ENCODE measurements around the gene AREL1. TPM values are rescaled to one million over a fixed set of nuclear protein-coding genes. Genes with fewer than 3 reads are reported as not detected.

AREL1 gene
- total and polyA plus RNA-seq, 10 donors = 5.9 to 54.7 (median 39.8) TPM

DNA sequence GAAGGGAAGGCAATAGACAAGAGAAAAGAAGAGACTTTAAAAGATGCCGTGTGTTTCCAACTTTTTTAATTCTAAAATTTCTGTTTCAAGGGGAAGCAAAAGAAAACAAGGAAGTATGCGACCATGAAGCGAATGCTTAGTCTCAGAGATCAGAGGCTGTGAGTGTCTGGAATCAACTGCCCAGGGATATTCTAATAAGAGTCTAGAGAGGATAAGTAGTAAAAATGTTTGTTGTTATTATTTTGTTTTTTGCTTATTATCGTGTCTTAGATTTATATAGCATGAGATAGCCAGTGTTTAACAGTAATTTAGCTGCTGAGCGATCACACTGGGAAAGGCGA is 485 bp upstream of the AREL1 start:
- DNase-seq = no peak
- peak overlapping the region; percentile 70 to 92 (median 77) for H3K4me3 ChIP-seq
- peaks cover 4 to 42% (median 30%) of the 10 kb centered on the region in 6 donors for H3K36me3 ChIP-seq
- peaks cover 23 to 70% (median 47%) of the 10 kb centered on the region in 6 donors for H3K4me1 ChIP-seq
- WGBS, 5 donors = 9 to 19% (median 17%) methylated on average over 6 of the region's 6 CpGs
- no peaks in the 10 kb centered on the region for H3K9me3 ChIP-seq
- TF ChIP-seq POLR2A (IDR thresholded peaks at IDR 0.05) = no peak
- TF ChIP-seq POLR2AphosphoS5 (IDR thresholded peaks at IDR 0.05) = no peak
- peak overlapping the region; percentile 75 to 95 (median 88) for H3K27ac ChIP-seq
- H3K27me3 ChIP-seq (replicated peaks in 1 of 7) = no peaks in the 10 kb centered on the region
- intact Hi-C loops (cut with DNase I; ENCODE audit: low total_unique reads) = no loop called here

DNA sequence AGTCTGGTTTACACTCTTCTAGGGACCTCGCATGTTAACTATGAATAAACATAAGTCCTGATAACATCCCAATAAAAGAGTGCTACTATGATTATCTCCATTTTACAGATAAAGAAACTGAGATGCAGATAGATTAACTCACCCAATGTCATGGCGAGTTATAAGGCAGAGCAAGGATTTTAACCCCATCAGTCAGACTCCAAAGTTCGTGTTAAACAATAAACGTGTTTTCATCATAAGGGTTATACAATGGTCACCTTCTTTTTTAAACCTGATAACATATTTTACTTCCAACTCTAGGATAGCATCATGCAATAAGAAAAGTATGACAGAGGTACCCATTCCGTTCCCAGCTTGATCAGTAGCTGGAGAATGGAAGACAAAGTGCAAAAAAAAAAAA is 1.2 kb downstream of the AREL1 start:
- peak overlapping the region in 5 of 8 donors; percentile 71 to 92 (median 78) for H3K4me3 ChIP-seq
- WGBS, 5 donors = 84 to 91% (median 88%) methylated on average over 5 of the region's 5 CpGs

DNA sequence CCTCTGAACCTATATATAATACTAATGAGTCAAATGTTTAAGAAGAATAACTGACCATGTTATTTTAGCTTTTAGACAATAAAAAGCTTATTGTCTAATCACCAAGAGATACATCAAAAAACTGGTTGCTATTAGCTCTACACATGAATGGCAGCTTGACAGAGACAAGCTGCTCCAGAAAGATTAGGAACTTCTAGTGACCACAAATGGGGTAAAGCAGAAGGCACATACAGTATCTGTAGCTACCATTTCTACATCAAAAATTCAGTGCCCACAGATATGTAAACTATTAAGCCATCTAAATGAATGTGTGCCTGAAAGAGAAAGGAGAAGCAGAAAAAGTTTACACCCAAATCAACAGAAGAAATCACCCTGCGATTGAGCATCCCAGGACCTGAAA is 2.4 kb downstream of the AREL1 start:
- Histone ChIP-seq H3K4me3 (no peak overlapping the region), H3K9me3 (no peaks in the 10 kb centered on the region), H3K27ac (no peak overlapping the region), H3K4me1 (peaks cover 23 to 88% (median 47%) of the 10 kb centered on the region in 6 donors), H3K36me3 (peaks cover 0 to 13% (median 3%) of the 10 kb centered on the region in 6 donors), H3K27me3 (replicated peaks in 1 of 7) (no peaks in the 10 kb centered on the region)
- intact Hi-C loops (cut with DNase I; ENCODE audit: low total_unique reads) = no loop called here
- WGBS, 5 donors = 89 to 100% (median 97%) methylated on average over 1 of the region's 1 CpG
- TF ChIP-seq POLR2AphosphoS5 (IDR thresholded peaks at IDR 0.05) (no peak), POLR2A (IDR thresholded peaks at IDR 0.05) (no peak)
- TF ChIP-seq, protein P1, sequence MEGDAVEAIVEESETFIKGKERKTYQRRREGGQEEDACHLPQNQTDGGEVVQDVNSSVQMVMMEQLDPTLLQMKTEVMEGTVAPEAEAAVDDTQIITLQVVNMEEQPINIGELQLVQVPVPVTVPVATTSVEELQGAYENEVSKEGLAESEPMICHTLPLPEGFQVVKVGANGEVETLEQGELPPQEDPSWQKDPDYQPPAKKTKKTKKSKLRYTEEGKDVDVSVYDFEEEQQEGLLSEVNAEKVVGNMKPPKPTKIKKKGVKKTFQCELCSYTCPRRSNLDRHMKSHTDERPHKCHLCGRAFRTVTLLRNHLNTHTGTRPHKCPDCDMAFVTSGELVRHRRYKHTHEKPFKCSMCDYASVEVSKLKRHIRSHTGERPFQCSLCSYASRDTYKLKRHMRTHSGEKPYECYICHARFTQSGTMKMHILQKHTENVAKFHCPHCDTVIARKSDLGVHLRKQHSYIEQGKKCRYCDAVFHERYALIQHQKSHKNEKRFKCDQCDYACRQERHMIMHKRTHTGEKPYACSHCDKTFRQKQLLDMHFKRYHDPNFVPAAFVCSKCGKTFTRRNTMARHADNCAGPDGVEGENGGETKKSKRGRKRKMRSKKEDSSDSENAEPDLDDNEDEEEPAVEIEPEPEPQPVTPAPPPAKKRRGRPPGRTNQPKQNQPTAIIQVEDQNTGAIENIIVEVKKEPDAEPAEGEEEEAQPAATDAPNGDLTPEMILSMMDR (IDR thresholded peaks at IDR 0.05 in 8 of 11, conservative IDR thresholded peaks at IDR 0.05 in 3 of 11) = no peak
- no peak for DNase-seq

More for the DNA sequence above, 1.2 kb downstream of the AREL1 start:
- Histone ChIP-seq H3K9me3 (no peaks in the 10 kb centered on the region), H3K4me1 (peaks cover 23 to 83% (median 47%) of the 10 kb centered on the region in 6 donors), H3K27me3 (replicated peaks in 1 of 7) (no peaks in the 10 kb centered on the region), H3K36me3 (peaks cover 0 to 25% (median 14%) of the 10 kb centered on the region in 6 donors), H3K27ac (no peak overlapping the region)
- intact Hi-C loops (cut with DNase I; ENCODE audit: low total_unique reads) = no loop called here
- no peak for DNase-seq
- no peak for TF ChIP-seq POLR2A (IDR thresholded peaks at IDR 0.05)
- TF ChIP-seq, protein P1 (IDR thresholded peaks at IDR 0.05 in 8 of 11, conservative IDR thresholded peaks at IDR 0.05 in 3 of 11) = no peak
- TF ChIP-seq POLR2AphosphoS5 (IDR thresholded peaks at IDR 0.05) = no peak

DNA sequence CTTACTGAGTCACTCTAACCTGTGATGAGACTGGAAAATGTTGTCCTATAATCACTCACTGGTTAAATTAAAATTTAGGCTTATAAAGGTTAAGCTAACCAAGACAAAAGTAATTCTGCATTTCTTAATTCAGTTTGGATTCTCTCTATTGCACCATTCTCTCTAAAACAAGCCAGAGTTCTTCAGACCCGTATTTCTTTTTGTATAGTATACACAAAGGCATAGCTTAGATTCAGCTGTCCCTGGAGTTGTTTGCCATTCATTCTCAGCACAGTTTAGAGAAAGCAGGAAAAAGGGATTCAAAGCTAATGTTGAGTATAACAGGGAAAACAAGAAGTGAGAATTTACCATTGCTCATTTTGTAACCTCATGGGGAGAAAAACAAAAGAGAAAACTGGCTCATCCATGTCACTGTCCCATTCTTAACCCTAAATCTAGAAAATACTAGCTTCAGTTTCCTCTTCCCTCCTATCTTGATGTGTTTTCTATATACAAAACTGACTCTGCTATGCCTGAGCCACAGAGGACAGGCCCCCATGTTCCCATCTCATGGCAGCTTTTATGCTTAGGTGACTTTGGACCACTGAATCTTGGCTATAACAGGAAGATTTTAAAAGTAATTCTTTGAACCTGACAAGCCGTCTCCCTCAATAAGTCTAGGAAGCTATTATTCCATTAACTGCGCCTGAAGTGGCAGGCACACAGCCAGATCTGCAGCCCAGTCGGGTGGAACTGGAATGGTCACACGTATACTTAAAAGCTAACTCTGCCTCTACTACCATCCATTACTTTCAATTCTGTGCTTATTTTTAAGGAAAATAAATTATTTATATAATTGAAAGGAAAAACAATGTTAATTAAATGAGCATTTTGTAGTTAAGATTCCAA is 7.0 kb downstream of the AREL1 start:
- no peak for DNase-seq
- intact Hi-C loops (cut with DNase I; ENCODE audit: low total_unique reads) = no loop called here
- no peak overlapping the region for H3K27ac ChIP-seq
- no peak overlapping the region for H3K4me3 ChIP-seq
- TF ChIP-seq, protein P1 (IDR thresholded peaks at IDR 0.05 in 8 of 11, conservative IDR thresholded peaks at IDR 0.05 in 3 of 11) = no peak
- no peak for TF ChIP-seq POLR2AphosphoS5 (IDR thresholded peaks at IDR 0.05)
- no peak for TF ChIP-seq POLR2A (IDR thresholded peaks at IDR 0.05)
- 75 to 93% (median 81%) methylated on average over 5 of the region's 5 CpGs for WGBS, 5 donors
- peaks cover 0 to 26% (median 3%) of the 10 kb centered on the region in 6 donors for H3K36me3 ChIP-seq
- peaks cover 0 to 19% (median 12%) of the 10 kb centered on the region in 8 donors for H3K9me3 ChIP-seq
- peaks cover 6 to 48% (median 15%) of the 10 kb centered on the region in 6 donors for H3K4me1 ChIP-seq
- no peaks in the 10 kb centered on the region for H3K27me3 ChIP-seq (replicated peaks in 1 of 7)
